Measurements from ENCODE around the gene DPF3. TPM values are rescaled to one million over a fixed set of nuclear protein-coding genes. Genes with fewer than 3 reads are reported as not detected.

DPF3 gene
- total RNA-seq, 1 experiment from 2014 or later: 0.79 TPM

DNA sequence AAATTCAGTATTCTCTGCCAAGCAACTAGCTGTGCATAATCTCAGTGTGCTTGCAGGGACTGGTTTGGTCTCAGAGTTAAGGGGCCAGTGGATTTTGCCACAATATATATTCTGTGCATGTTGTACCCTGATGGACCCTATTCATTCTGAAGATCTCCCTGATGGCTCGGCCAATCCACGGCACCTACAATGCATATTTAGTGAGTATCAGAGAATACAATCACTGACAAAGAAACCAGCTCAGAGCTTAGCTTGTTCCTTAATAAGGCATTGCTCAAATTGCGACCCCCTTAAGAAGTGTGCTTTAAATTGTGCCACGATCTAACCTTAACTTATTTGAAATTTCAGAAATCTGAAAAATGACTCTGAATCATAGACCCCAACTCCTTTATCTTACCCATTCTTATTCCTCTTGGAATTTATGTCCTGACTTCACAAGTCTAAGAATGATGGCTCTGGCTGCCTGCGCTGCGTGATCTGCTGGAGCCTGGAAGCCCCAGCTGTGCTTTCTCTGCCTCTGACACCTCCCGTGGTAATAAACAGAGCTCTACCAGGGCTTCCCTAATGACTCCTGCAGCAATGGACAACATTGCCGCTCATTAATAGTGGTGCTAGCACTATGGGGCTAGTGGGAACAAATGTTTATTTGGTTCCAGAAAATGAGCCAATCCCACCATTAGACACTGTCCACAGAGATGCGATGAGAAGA, 23.3 kb upstream of the DPF3 start:
- Histone ChIP-seq H3K27ac (no peak overlapping the region), H3K27me3 (no peaks in the 10 kb centered on the region), H3K4me1 (no peaks in the 10 kb centered on the region), H3K36me3 (no peaks in the 10 kb centered on the region), H3K9me3 (replicated peaks) (no peaks in the 10 kb centered on the region), H3K4me3 (no peak overlapping the region)
- no peak for DNase-seq

DNA sequence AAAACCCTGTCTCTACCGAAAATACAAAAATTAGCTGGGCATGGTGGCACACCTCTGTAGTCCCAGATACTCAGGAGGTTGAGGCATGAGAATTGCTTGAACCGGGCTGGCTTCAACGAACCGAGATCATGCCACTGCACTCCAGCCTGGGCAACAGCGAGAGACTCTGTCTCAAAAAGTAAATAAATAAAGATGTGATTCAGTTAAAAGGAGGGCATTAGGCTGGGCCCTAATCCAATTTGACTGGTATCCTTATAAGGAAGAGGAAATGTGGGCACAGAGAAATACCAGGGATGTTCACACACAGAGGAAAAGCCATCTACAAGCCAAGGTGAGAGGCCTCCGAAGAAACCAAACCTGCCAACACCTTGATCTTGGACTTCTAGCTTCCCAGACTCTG, 22.3 kb upstream of the DPF3 start:
- Histone ChIP-seq H3K9me3 (replicated peaks) (no peaks in the 10 kb centered on the region), H3K4me1 (no peaks in the 10 kb centered on the region), H3K27me3 (no peaks in the 10 kb centered on the region), H3K4me3 (no peak overlapping the region), H3K27ac (no peak overlapping the region), H3K36me3 (no peaks in the 10 kb centered on the region)
- no peak for DNase-seq

DNA sequence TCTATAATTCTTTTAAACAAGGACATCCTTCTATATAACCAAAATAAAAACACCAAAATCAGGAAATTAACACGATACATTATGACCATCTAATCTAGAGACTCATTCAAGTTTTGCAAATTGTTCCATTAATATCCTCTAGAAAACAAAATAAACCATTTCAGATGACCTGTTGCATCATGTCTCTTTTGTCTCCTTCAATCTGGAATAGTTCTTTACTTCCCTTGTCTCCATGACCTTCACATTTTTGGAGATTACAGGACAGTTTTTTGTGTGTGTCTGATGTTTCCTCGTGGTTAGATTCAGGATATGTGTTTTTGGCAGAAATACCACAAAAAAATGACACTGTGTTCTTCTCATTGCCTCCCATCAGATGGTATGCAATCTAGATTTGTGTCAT, 19.9 kb upstream of the DPF3 start:
- H3K27me3 ChIP-seq: no peaks in the 10 kb centered on the region
- H3K9me3 ChIP-seq (replicated peaks): no peaks in the 10 kb centered on the region
- no peaks in the 10 kb centered on the region for H3K4me1 ChIP-seq
- H3K36me3 ChIP-seq: no peaks in the 10 kb centered on the region
- DNase-seq: no peak
- H3K27ac ChIP-seq: no peak overlapping the region
- no peak overlapping the region for H3K4me3 ChIP-seq

DNA sequence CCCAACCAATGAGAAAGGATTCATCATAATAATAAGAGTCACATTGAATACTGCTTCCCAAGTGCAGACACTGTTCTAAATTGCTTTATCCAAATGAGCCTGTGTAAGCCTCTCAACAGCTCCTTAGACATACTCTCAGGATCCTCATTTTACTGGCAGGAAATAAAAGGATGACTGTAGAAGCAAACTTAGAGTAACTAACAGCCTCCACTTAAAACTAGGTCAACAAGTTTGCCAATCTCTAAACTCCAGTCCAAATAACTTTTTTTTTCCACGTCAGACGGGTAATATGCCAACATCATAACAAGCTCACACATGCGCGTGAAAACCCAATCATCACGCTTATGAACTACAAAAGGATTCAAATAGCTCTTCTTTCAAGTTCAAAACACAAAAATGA, 15.3 kb upstream of the DPF3 start:
- DNase-seq: no peak
- Histone ChIP-seq H3K36me3 (no peaks in the 10 kb centered on the region), H3K27ac (no peak overlapping the region), H3K4me1 (no peaks in the 10 kb centered on the region), H3K4me3 (no peak overlapping the region), H3K27me3 (no peaks in the 10 kb centered on the region), H3K9me3 (replicated peaks) (no peaks in the 10 kb centered on the region)

DNA sequence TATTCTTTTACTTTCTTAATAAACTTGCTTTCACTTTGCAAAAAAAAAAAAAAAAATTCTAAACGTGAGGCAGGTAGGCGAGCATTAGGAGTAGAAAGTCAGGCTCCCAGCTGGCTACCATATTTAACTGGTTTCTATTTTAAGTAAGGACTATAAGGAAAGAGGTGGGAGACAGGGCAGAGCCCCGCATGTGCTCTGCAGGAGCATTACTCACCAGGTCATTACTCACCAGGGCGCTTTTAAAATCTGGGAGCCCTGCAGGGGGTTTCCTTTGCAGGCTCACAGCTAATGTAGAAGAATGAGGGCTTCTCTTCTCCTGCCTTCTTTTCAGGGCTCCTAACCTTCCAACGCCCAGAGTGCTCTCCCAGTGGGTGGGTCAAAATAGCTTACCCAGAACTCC, 14.0 kb upstream of the DPF3 start:
- peak in 1 of 2 experiments; percentile 20 for DNase-seq
- Histone ChIP-seq H3K27ac (no peak overlapping the region), H3K4me1 (peaks cover 4% of the 10 kb centered on the region; the same call in 1 of the 2 replicates)

DNA sequence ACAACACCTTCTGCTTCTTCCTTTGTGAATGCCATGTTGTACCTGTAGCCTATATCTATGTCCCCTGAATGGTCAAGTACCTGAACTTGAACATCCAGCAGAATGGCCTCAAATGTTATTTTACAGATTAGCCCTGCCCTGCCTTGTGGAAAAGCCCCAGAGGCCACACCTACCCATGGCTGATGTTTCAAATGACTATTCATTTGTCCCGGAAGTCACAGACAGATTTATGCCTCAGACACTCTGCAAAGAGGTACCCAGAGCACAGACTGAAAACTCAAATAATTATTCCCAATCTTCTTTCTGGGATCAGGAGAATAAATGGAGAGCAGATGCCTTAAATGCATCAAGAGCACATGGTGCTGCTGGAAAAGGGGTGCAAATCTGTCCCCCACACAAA, 13.0 kb upstream of the DPF3 start:
- peaks cover 6% of the 10 kb centered on the region for H3K4me1 ChIP-seq
- DNase-seq: no peak
- no peak overlapping the region for H3K27ac ChIP-seq
- no peak overlapping the region for H3K4me3 ChIP-seq
- H3K27me3 ChIP-seq: no peaks in the 10 kb centered on the region
- no peaks in the 10 kb centered on the region for H3K9me3 ChIP-seq (replicated peaks)
- H3K36me3 ChIP-seq: no peaks in the 10 kb centered on the region

More for the DNA sequence above, 14.0 kb upstream of the DPF3 start:
- Histone ChIP-seq H3K27me3 (no peaks in the 10 kb centered on the region), H3K4me3 (peak overlapping the region; percentile 5; the same call in 1 of the 2 replicates), H3K36me3 (no peaks in the 10 kb centered on the region), H3K9me3 (replicated peaks) (no peaks in the 10 kb centered on the region)

DNA sequence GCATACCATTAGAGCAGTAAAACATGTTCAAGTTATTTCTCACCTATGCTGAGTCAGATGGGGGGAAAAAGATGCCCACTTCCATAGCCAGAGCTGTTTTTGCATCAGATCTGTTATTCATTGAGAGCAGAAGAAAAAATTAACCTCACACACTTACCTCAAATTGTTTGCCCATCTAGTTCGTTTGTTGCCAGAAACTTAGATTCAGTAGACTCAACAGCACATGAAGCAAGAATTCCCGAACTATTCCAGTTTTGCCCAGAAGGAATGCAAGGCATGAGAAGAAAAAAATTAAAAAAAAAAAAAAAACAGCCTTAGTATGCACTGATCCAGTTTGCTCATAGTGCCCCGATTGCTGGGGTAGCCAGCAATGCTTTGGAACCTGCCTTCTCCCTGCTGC, 12.4 kb upstream of the DPF3 start:
- DNase-seq: no peak
- no peak overlapping the region for H3K4me3 ChIP-seq
- H3K4me1 ChIP-seq: peaks cover 11% of the 10 kb centered on the region
- no peaks in the 10 kb centered on the region for H3K9me3 ChIP-seq (replicated peaks)
- no peak overlapping the region for H3K27ac ChIP-seq
- no peaks in the 10 kb centered on the region for H3K27me3 ChIP-seq
- H3K36me3 ChIP-seq: no peaks in the 10 kb centered on the region

DNA sequence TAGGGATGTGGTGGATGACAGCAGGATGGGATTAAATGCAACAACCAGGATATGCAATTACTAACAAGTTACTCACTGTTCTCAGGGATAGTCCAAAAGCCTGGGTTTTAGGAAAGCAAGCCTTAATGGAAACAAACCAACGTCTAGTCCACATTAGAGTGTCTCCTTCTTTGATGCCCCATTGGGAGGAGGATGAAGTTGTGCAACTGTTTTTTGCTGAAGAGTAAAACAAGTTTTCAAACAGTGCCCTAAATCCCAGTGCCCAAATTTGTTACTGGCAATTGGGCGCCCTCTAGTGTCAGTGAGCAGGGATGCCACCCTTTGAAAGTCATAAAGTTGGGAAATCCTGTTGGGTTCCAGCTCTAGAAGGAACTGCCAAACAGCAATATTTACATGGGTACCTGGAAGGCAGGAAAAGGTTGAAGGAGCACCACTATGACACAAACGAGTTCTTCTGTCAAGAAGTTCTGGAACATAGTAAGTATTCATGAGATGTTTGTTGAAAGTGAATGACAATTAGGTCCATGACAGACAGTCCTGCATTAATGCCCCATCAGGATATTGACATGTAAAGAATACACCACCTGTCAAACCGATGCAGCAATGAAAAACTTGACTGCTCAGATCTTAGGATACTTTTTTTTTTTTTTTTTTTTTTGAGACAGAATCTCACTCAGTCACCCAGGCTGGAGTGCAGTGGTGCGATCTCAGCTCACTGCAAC, 11.1 kb upstream of the DPF3 start:
- Histone ChIP-seq H3K36me3 (no peaks in the 10 kb centered on the region), H3K27ac (no peak overlapping the region), H3K4me1 (peaks cover 15% of the 10 kb centered on the region), H3K4me3 (no peak overlapping the region), H3K27me3 (no peaks in the 10 kb centered on the region), H3K9me3 (replicated peaks) (no peaks in the 10 kb centered on the region)
- peak; percentile 29 to 70 for DNase-seq

DNA sequence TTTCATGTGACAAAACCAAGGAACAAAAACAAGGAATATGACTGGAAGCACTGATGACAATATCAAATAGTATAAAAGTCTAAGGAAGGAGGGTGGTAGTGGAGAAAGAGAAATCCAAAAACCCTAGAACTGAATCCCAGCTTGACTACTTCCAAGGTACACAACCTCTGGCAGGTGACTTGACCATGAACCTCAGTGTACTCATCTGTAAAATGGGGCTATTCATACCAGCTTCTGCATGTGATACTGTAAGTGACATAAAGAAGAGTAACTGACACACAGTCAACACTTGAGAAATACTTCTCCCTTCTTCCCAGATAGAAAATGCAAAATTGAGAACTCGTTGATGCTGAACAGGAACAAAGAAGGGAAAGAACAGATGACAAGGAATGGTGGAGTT, 10.3 kb upstream of the DPF3 start:
- H3K27me3 ChIP-seq: no peaks in the 10 kb centered on the region
- H3K9me3 ChIP-seq (replicated peaks): no peaks in the 10 kb centered on the region
- no peak overlapping the region for H3K4me3 ChIP-seq
- DNase-seq: no peak
- no peak overlapping the region for H3K27ac ChIP-seq
- H3K36me3 ChIP-seq: no peaks in the 10 kb centered on the region
- H3K4me1 ChIP-seq: peaks cover 15% of the 10 kb centered on the region

DNA sequence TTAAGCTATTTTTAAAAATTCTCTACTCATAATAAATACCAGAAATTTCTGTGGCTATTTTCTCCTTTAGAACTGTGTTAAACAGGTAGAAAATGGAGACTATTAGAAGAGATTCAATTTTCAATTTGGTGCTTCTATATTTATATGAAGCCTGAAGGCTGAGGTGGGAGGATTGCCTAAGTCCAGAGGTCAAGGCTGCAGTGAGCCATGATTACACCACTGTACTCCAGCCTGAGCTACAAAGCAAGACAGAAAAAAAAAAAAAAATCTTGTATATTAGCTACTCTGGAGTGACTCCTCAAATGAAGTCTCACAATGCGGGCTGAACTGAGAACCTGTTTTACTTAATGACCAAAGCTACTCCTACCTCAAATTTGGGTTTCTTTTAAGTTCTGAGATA, 9.8 kb upstream of the DPF3 start:
- Histone ChIP-seq H3K4me1 (peaks cover 15% of the 10 kb centered on the region), H3K27ac (no peak overlapping the region), H3K36me3 (no peaks in the 10 kb centered on the region), H3K9me3 (replicated peaks) (no peaks in the 10 kb centered on the region), H3K4me3 (no peak overlapping the region), H3K27me3 (no peaks in the 10 kb centered on the region)
- DNase-seq: no peak

DNA sequence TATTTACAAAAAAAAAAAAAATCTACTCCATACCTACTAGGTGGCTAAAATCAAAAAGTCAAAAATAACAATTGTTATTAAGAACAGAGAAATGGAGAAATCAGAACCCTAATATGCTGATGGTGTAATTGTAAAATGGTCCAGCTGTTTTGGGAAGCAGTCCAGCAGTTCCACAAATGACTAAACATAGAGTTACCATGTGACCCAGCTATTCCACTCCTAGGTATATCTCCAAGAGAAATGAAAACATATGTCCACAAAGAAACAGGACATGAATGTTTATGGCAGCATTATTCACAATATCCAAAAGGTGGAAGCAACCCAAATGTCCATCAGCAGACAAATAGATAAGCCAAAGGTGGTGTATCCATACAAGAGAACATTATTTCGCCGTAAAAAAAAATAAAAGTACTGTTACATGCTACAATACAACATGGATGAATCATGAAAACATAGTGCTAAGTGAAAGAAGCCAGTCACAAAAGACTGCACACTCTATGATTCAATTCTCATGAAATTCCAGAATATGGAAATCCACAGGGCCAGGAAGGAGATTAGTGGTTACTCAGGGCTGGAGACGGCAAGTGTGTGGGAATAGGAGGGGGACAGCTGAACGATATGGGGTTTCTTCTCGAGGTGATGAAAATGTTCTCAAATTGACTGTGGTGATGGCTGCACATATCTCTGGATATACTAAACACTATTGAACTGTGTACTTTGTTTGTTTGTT, 9.1 kb upstream of the DPF3 start:
- no peak overlapping the region for H3K27ac ChIP-seq
- no peaks in the 10 kb centered on the region for H3K36me3 ChIP-seq
- H3K27me3 ChIP-seq: no peaks in the 10 kb centered on the region
- peak in 1 of 2 experiments; percentile 46 for DNase-seq
- H3K4me1 ChIP-seq: peaks cover 15% of the 10 kb centered on the region
- H3K9me3 ChIP-seq (replicated peaks): no peaks in the 10 kb centered on the region
- H3K4me3 ChIP-seq: no peak overlapping the region

DNA sequence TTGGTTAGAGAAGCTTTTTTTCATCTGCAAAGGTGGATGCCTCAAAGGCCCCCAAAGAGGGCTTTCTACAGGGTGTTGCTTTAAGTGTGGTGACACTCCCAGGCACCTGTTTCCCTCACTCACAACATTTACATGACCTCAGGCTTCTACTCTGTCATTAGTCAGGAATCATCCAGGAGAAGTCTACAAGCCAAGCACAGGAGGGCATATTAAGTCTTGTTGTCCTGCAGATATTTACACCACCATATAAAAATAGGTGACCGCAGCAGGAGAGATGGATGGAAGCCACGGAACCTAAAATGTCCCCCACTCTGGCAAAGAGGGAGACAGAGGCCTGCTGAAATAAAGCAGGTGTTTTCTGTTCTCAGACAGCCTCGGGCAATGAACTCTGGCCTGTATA, 7.5 kb upstream of the DPF3 start:
- no peaks in the 10 kb centered on the region for H3K27me3 ChIP-seq
- no peak overlapping the region for H3K27ac ChIP-seq
- no peak overlapping the region for H3K4me3 ChIP-seq
- H3K4me1 ChIP-seq: peaks cover 15% of the 10 kb centered on the region
- DNase-seq: peak; percentile 23 to 46
- no peaks in the 10 kb centered on the region for H3K9me3 ChIP-seq (replicated peaks)
- no peaks in the 10 kb centered on the region for H3K36me3 ChIP-seq

DNA sequence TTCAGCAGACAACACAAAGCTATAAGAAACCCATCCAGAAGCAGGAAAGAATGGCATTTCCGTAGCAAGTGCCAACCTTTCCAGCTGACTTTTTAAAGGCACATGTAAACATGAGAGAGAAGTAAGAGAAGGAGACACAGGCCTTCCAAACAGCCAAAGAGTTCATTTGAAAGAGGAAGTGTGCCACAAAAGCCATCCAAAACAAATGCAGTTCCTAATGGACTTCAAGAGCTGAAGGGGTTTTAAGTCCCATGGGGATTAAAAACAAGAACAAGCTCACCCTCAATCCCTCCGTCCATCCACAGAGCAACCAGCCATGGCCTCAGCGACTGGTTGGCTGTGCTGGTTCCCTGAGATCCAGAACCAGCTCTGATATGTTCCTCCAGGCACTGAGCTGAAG, 4.5 kb upstream of the DPF3 start:
- H3K9me3 ChIP-seq (replicated peaks): no peaks in the 10 kb centered on the region
- no peak overlapping the region for H3K4me3 ChIP-seq
- H3K4me1 ChIP-seq: peaks cover 13% of the 10 kb centered on the region
- no peak overlapping the region for H3K27ac ChIP-seq
- H3K27me3 ChIP-seq: no peaks in the 10 kb centered on the region
- H3K36me3 ChIP-seq: no peaks in the 10 kb centered on the region
- DNase-seq: no peak

DNA sequence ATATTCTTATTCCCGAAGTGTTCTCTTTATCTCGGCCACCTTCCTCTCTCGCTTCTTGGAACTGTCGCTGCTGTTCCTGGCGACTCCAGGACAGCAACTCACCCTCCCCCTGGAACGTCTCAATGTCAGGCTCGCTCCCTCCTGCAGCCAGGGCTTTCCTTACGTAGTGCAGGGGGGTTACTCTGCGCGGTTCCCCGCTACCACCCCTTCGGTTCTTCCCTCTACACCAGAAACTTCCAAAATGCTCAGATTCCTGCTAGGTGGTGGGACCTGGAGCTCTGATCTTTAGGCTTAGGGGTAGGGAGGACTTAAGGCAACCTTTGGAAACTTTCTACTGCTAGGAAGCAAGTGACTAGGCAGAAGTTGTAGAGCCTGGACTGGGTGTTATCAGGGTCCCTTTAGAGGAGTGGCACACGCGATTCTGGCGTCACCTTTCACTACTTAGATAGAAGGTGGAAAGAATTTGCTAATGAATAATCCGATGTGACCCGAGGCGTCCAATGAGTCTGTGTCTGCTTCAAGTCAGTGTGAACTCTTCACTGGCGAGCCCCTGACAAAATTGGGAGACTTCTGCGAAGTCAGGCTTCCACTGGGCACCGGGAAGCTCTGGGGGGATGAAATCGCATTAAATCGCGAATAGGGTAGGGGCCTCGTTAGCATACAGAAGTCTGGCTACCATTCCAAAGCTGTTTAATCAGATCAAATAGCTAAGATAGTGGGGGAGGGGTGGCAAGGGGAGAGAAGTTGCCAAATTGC, 900 bp upstream of the DPF3 start:
- no peak overlapping the region for H3K27ac ChIP-seq
- H3K4me1 ChIP-seq: no peaks in the 10 kb centered on the region
- H3K4me3 ChIP-seq: peak overlapping the region; percentile 62
- H3K27me3 ChIP-seq: peaks cover 24% of the 10 kb centered on the region
- no peaks in the 10 kb centered on the region for H3K9me3 ChIP-seq (replicated peaks)
- no peak for DNase-seq
- no peaks in the 10 kb centered on the region for H3K36me3 ChIP-seq

DNA sequence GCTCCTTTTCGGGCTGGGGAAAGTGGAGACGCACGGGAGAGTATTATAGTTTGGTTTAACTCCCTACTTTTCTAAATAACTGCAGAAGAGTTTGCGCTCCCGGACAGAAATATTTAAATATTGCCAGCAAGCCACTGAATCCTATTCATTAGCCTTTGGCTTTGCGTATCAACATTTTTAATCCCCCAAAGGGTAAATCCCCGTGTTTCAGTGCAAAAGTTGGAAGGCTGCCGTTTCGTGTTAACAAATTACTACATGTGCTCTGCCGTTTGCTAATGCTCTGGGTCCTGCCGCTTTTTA, 372 bp upstream of the DPF3 start:
- no peaks in the 10 kb centered on the region for H3K9me3 ChIP-seq (replicated peaks)
- H3K36me3 ChIP-seq: no peaks in the 10 kb centered on the region
- DNase-seq: no peak
- H3K27me3 ChIP-seq: peaks cover 24% of the 10 kb centered on the region
- peak overlapping the region; percentile 62 for H3K4me3 ChIP-seq
- no peaks in the 10 kb centered on the region for H3K4me1 ChIP-seq
- no peak overlapping the region for H3K27ac ChIP-seq

All from SJCRH30 (cell line).